GM23338 (cell line): ENCODE results near the gene BRSK1.

ENCODE experiments used
- TF ChIP-seq, protein P1 (sequence below), 2 experiments: fragments of 200-600 bp in 1 of 2; sonication (generic) in 1 of 2; conservative IDR thresholded peaks; 2 replicates each; pipeline versions ENCODE4 v1.5.1 to v1.6.1; 2016 to 2017; ENCODE audit warnings: antibody characterized with exemption in 2 of 2, low read depth in 2 of 2, mild to moderate bottlenecking in 2 of 2, moderate library complexity in 1 of 2
- TF ChIP-seq, protein P2 (sequence below): IDR thresholded peaks from one replicate; pipeline ENCODE4 v1.6.1; 2018; ENCODE audit warnings: antibody characterized with exemption; ENCODE audit not compliant: unreplicated experiment

DNA sequence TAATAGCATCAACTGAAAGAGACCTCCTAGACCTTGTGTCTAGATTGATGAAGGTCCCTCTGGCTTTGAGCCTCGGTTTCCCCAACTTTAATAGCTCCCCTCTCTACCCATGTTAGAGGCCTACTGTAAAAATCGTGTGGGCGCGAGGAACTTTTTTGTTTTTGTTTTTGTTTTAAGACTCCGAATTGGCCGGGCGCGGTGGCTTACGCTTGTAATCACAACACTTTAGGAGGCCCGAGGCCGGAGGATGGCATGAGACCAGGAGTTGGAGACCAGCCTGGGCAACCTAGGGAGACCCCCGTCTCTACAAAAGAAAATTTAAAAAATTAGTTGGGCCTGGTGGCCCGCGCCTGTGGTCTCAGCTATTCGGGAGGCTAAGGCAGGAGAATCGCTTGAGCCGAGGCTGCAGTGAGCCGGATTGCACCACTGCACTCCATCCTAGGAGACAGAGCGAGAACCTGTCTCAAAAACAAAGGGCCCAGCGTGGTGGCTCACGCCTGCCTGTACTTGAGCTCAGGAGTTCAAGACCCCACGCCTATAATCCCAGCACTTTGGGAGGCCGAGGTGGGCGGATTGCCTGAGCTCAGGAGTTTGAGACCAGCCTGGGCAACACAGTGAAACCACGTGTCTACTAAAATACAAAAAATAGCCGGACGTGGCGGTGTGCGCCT, 24.1 kb upstream of the BRSK1 start:
- TF ChIP-seq, protein P1, sequence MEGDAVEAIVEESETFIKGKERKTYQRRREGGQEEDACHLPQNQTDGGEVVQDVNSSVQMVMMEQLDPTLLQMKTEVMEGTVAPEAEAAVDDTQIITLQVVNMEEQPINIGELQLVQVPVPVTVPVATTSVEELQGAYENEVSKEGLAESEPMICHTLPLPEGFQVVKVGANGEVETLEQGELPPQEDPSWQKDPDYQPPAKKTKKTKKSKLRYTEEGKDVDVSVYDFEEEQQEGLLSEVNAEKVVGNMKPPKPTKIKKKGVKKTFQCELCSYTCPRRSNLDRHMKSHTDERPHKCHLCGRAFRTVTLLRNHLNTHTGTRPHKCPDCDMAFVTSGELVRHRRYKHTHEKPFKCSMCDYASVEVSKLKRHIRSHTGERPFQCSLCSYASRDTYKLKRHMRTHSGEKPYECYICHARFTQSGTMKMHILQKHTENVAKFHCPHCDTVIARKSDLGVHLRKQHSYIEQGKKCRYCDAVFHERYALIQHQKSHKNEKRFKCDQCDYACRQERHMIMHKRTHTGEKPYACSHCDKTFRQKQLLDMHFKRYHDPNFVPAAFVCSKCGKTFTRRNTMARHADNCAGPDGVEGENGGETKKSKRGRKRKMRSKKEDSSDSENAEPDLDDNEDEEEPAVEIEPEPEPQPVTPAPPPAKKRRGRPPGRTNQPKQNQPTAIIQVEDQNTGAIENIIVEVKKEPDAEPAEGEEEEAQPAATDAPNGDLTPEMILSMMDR (conservative IDR thresholded peaks at IDR 0.05; ENCODE audit: low read depth in 2 of 2) = no peak
- TF ChIP-seq, protein P2, sequence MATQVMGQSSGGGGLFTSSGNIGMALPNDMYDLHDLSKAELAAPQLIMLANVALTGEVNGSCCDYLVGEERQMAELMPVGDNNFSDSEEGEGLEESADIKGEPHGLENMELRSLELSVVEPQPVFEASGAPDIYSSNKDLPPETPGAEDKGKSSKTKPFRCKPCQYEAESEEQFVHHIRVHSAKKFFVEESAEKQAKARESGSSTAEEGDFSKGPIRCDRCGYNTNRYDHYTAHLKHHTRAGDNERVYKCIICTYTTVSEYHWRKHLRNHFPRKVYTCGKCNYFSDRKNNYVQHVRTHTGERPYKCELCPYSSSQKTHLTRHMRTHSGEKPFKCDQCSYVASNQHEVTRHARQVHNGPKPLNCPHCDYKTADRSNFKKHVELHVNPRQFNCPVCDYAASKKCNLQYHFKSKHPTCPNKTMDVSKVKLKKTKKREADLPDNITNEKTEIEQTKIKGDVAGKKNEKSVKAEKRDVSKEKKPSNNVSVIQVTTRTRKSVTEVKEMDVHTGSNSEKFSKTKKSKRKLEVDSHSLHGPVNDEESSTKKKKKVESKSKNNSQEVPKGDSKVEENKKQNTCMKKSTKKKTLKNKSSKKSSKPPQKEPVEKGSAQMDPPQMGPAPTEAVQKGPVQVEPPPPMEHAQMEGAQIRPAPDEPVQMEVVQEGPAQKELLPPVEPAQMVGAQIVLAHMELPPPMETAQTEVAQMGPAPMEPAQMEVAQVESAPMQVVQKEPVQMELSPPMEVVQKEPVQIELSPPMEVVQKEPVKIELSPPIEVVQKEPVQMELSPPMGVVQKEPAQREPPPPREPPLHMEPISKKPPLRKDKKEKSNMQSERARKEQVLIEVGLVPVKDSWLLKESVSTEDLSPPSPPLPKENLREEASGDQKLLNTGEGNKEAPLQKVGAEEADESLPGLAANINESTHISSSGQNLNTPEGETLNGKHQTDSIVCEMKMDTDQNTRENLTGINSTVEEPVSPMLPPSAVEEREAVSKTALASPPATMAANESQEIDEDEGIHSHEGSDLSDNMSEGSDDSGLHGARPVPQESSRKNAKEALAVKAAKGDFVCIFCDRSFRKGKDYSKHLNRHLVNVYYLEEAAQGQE = no peak
